ENCODE data around the gene MET.
"Not testable (repeated sequence)": the region's sequence is repeated elsewhere in the genome, so short reads cannot be mapped to it uniquely, and the experiment has no call there.

MET gene

GRCh38 chr7:116636997-116637396 is 35.0 kb upstream of the MET start:
- Histone ChIP-seq H3K4me2 (no peak overlapping the region), H3K36me3 (no peaks in the 10 kb centered on the region)

GRCh38 chr7:116638592-116638991 is 33.4 kb upstream of the MET start:
- not testable (repeated sequence) for H3K4me1 ChIP-seq, H3K27me3 ChIP-seq, H4K20me1 ChIP-seq, H3K27ac ChIP-seq, H3K4me2 ChIP-seq, H3K36me3 ChIP-seq, H3K4me3 ChIP-seq, H3K9ac ChIP-seq
- H3K9me3 ChIP-seq (replicated peaks in 1 of 11): peaks cover 7 to 12% (median 10%) of the 10 kb centered on the region in 11 experiments

More at GRCh38 chr7:116636997-116637396, 35.0 kb upstream of the MET start:
- Histone ChIP-seq H4K20me1 (no peaks in the 10 kb centered on the region), H3K4me3 (no peak overlapping the region), H3K27me3 (no peaks in the 10 kb centered on the region), H3K27ac (no peak overlapping the region), H3K9ac (no peak overlapping the region), H3K9me3 (replicated peaks in 1 of 11) (peaks cover 7 to 12% (median 10%) of the 10 kb centered on the region in 11 experiments), H3K4me1 (peaks cover 0 to 17% (median 0%) of the 10 kb centered on the region in 10 experiments; a peak in 5 of 20 replicates)
- TF ChIP-seq Cebpa-rat (IDR thresholded peaks at IDR 0.05): no peak

GRCh38 chr7:116641551-116642153 is 30.3 kb upstream of the MET start:
- no peaks in the 10 kb centered on the region for H3K36me3 ChIP-seq
- no peak overlapping the region for H3K27ac ChIP-seq
- H3K4me2 ChIP-seq: no peak overlapping the region
- H3K9ac ChIP-seq: no peak overlapping the region
- no peaks in the 10 kb centered on the region for H3K27me3 ChIP-seq
- no peak overlapping the region for H3K4me3 ChIP-seq
- TF ChIP-seq Cebpa-rat (IDR thresholded peaks at IDR 0.05): no peak
- no peaks in the 10 kb centered on the region for H4K20me1 ChIP-seq
- peaks cover 7 to 12% (median 10%) of the 10 kb centered on the region in 11 experiments for H3K9me3 ChIP-seq (replicated peaks in 1 of 11)
- H3K4me1 ChIP-seq: no peaks in the 10 kb centered on the region

- H3K36me3 ChIP-seq, H3K27ac ChIP-seq, H3K4me3 ChIP-seq, H4K20me1 ChIP-seq, H3K27me3 ChIP-seq, H3K4me1 ChIP-seq, H3K9ac ChIP-seq, H3K4me2 ChIP-seq: not testable (repeated sequence)
- peaks cover 7 to 12% (median 10%) of the 10 kb centered on the region in 11 experiments for H3K9me3 ChIP-seq (replicated peaks in 1 of 11)
Observed at GRCh38 chr7:116643148-116643547, 28.8 kb upstream of the MET start.

- Histone ChIP-seq H3K4me2 (no peak overlapping the region), H3K4me3 (no peak overlapping the region), H3K36me3 (no peaks in the 10 kb centered on the region), H3K9me3 (replicated peaks in 1 of 11) (no peaks in the 10 kb centered on the region), H3K4me1 (no peaks in the 10 kb centered on the region), H3K27me3 (no peaks in the 10 kb centered on the region), H3K9ac (no peak overlapping the region), H3K27ac (no peak overlapping the region), H4K20me1 (no peaks in the 10 kb centered on the region)
- no peak for TF ChIP-seq Cebpa-rat (IDR thresholded peaks at IDR 0.05)
Observed at GRCh38 chr7:116644628-116645027, 27.4 kb upstream of the MET start.

- Histone ChIP-seq H3K4me2 (no peak overlapping the region), H3K27ac (no peak overlapping the region), H3K4me1 (no peaks in the 10 kb centered on the region), H3K9me3 (replicated peaks in 1 of 11) (no peaks in the 10 kb centered on the region), H3K4me3 (no peak overlapping the region), H3K36me3 (no peaks in the 10 kb centered on the region), H3K9ac (no peak overlapping the region), H4K20me1 (no peaks in the 10 kb centered on the region), H3K27me3 (no peaks in the 10 kb centered on the region)
- no peak for TF ChIP-seq Cebpa-rat (IDR thresholded peaks at IDR 0.05)
Observed at GRCh38 chr7:116647290-116647689, 24.7 kb upstream of the MET start.

GRCh38 chr7:116647861-116648260 is 24.1 kb upstream of the MET start:
- TF ChIP-seq Cebpa-rat (IDR thresholded peaks at IDR 0.05): no peak
- no peak overlapping the region for H3K4me3 ChIP-seq

GRCh38 chr7:116650436-116650835 is 21.6 kb upstream of the MET start:
- no peaks in the 10 kb centered on the region for H3K9me3 ChIP-seq (replicated peaks in 1 of 11)
- no peaks in the 10 kb centered on the region for H3K4me1 ChIP-seq
- H3K27ac ChIP-seq: no peak overlapping the region
- H3K4me3 ChIP-seq: no peak overlapping the region
- H3K36me3 ChIP-seq: no peaks in the 10 kb centered on the region
- H3K27me3 ChIP-seq: no peaks in the 10 kb centered on the region
- H3K9ac ChIP-seq: no peak overlapping the region
- no peak overlapping the region for H3K4me2 ChIP-seq
- H4K20me1 ChIP-seq: no peaks in the 10 kb centered on the region
- TF ChIP-seq Cebpa-rat (IDR thresholded peaks at IDR 0.05): no peak

More at GRCh38 chr7:116647861-116648260, 24.1 kb upstream of the MET start:
- H4K20me1 ChIP-seq: no peaks in the 10 kb centered on the region
- no peak overlapping the region for H3K9ac ChIP-seq
- H3K9me3 ChIP-seq (replicated peaks in 1 of 11): no peaks in the 10 kb centered on the region
- H3K27ac ChIP-seq: no peak overlapping the region
- H3K27me3 ChIP-seq: no peaks in the 10 kb centered on the region
- no peak overlapping the region for H3K4me2 ChIP-seq
- H3K4me1 ChIP-seq: no peaks in the 10 kb centered on the region
- no peaks in the 10 kb centered on the region for H3K36me3 ChIP-seq

- H3K36me3 ChIP-seq: no peaks in the 10 kb centered on the region
- no peaks in the 10 kb centered on the region for H3K4me1 ChIP-seq
- no peak overlapping the region for H3K4me3 ChIP-seq
- H3K9me3 ChIP-seq (replicated peaks in 1 of 11): no peaks in the 10 kb centered on the region
- no peaks in the 10 kb centered on the region for H4K20me1 ChIP-seq
- no peak for TF ChIP-seq Cebpa-rat (IDR thresholded peaks at IDR 0.05)
- H3K27me3 ChIP-seq: no peaks in the 10 kb centered on the region
- no peak overlapping the region for H3K9ac ChIP-seq
- no peak overlapping the region for H3K4me2 ChIP-seq
- no peak overlapping the region for H3K27ac ChIP-seq
Observed at GRCh38 chr7:116652793-116653192, 19.2 kb upstream of the MET start.

GRCh38 chr7:116653204-116653603 is 18.8 kb upstream of the MET start:
- no peak for TF ChIP-seq Cebpa-rat (IDR thresholded peaks at IDR 0.05)
- Histone ChIP-seq H3K9ac (no peak overlapping the region), H3K4me3 (no peak overlapping the region), H3K9me3 (replicated peaks in 1 of 11) (no peaks in the 10 kb centered on the region), H3K4me1 (no peaks in the 10 kb centered on the region), H4K20me1 (no peaks in the 10 kb centered on the region), H3K27me3 (no peaks in the 10 kb centered on the region), H3K36me3 (no peaks in the 10 kb centered on the region), H3K27ac (no peak overlapping the region), H3K4me2 (no peak overlapping the region)
